ENCODE data around the gene AMY1A.
"Not testable (repeated sequence)": the region's sequence is repeated elsewhere in the genome, so short reads cannot be mapped to it uniquely, and the experiment has no call there.

DNA sequence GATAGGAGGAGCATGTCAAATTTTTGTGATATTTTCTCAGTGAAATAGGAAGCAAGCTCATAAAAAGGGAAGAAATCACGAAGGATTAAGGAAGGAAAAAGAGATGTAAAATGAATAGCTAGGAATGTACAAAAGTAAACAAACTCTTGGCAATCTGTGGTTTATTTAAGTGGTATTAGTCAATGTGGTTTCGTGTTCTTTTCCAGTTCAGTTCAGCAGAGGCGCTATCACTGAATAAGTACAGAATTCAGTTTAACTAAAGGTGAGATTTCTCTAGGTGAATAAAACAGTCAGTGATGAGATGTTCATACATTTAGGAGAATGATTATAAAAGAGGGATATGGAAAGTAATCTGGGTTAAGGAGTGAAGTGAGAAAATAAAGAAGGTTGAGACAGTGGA, 11.7 kb upstream of the AMY1A start:
- TF ChIP-seq, protein P1, sequence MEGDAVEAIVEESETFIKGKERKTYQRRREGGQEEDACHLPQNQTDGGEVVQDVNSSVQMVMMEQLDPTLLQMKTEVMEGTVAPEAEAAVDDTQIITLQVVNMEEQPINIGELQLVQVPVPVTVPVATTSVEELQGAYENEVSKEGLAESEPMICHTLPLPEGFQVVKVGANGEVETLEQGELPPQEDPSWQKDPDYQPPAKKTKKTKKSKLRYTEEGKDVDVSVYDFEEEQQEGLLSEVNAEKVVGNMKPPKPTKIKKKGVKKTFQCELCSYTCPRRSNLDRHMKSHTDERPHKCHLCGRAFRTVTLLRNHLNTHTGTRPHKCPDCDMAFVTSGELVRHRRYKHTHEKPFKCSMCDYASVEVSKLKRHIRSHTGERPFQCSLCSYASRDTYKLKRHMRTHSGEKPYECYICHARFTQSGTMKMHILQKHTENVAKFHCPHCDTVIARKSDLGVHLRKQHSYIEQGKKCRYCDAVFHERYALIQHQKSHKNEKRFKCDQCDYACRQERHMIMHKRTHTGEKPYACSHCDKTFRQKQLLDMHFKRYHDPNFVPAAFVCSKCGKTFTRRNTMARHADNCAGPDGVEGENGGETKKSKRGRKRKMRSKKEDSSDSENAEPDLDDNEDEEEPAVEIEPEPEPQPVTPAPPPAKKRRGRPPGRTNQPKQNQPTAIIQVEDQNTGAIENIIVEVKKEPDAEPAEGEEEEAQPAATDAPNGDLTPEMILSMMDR (optimal IDR thresholded peaks at IDR 0.05 in 1 of 3, IDR thresholded peaks at IDR 0.05 in 1 of 3, conservative IDR thresholded peaks at IDR 0.05 in 1 of 3; ENCODE audit: extremely low read depth in 1 of 3, insufficient read depth in 2 of 3, low read length in 3 of 3): not testable (repeated sequence)
- TF ChIP-seq EZH2 (IDR thresholded peaks at IDR 0.05; ENCODE audit: low read length): not testable (repeated sequence)

All from keratinocyte (primary cell).